Hepatocyte (in vitro differentiated cells): ENCODE results near the gene CCNB1. TPM values are rescaled to one million over a fixed set of nuclear protein-coding genes. Genes with fewer than 3 reads are reported as not detected.

ENCODE experiments used
- DNase-seq: peaks from one replicate; pipeline ENCODE4 v3.0.0-alpha.2; 2016; ENCODE audit warnings: low spot score
- H2AFZ ChIP-seq: fragments of 200-600 bp; sonication (generic); 2 replicates; pipeline ENCODE4 v1.6.0; 2016; ENCODE audit warnings: antibody characterized with exemption, mild to moderate bottlenecking
- H3K27ac ChIP-seq: fragments of 200-600 bp; sonication (generic); 2 replicates; pipeline ENCODE4 v1.5.1; 2016; ENCODE audit warnings: mild to moderate bottlenecking
- H3K27me3 ChIP-seq: fragments of 200-600 bp; sonication (generic); 2 replicates; pipeline ENCODE4 v1.6.1; 2016
- H3K36me3 ChIP-seq: fragments of 200-600 bp; sonication (generic); replicated peaks from 2 replicates; pipeline ENCODE4 v1.5.1; 2016; ENCODE audit warnings: low read depth; ENCODE audit not compliant: insufficient read depth
- H3K4me1 ChIP-seq: fragments of 200-600 bp; sonication (generic); 2 replicates; pipeline ENCODE4 v1.5.1; 2016; ENCODE audit warnings: mild to moderate bottlenecking, moderate library complexity; ENCODE audit not compliant: insufficient read depth
- H3K4me2 ChIP-seq: fragments of 200-600 bp; sonication (generic); 2 replicates; pipeline ENCODE4 v1.6.0; 2016
- H3K4me3 ChIP-seq: fragments of 200-600 bp; sonication (generic); 2 replicates; pipeline ENCODE4 v1.5.1; 2016; ENCODE audit warnings: mild to moderate bottlenecking
- H3K79me2 ChIP-seq: fragments of 200-600 bp; sonication (generic); 2 replicates; pipeline ENCODE4 v1.6.0; 2017; ENCODE audit warnings: mild to moderate bottlenecking
- H3K9me2 ChIP-seq: fragments of 200-600 bp; sonication (generic); replicated peaks from 2 replicates; pipeline ENCODE4 v1.6.0; 2017; ENCODE audit warnings: mild to moderate bottlenecking; ENCODE audit not compliant: insufficient read depth
- H3K9me3 ChIP-seq: fragments of 200-600 bp; sonication (generic); 2 replicates; pipeline ENCODE4 v1.5.1; 2016; ENCODE audit warnings: low read depth, mild to moderate bottlenecking
- H4K20me1 ChIP-seq: fragments of 200-600 bp; sonication (generic); 2 replicates; pipeline ENCODE4 v1.6.0; 2016; ENCODE audit warnings: mild to moderate bottlenecking; ENCODE audit not compliant: insufficient read depth, poor library complexity, severe bottlenecking
- CTCF ChIP-seq: fragments of 200-600 bp; sonication (generic); IDR thresholded peaks from 2 replicates; pipeline ENCODE4 v1.5.1; 2016; ENCODE audit warnings: antibody characterized with exemption, mild to moderate bottlenecking; ENCODE audit not compliant: poor library complexity
- EZH2 ChIP-seq: fragments of 200-600 bp; sonication (generic); IDR thresholded peaks from 2 replicates; pipeline ENCODE4 v1.6.1; 2016; ENCODE audit warnings: antibody characterized with exemption, mild to moderate bottlenecking, borderline replicate concordance
- EZH2phosphoT487 ChIP-seq: fragments of 200-600 bp; sonication (generic); IDR thresholded peaks from one replicate; pipeline ENCODE4 v1.6.1; 2018; ENCODE audit warnings: antibody characterized with exemption, mild to moderate bottlenecking, low read depth, moderate library complexity; ENCODE audit not compliant: unreplicated experiment, severe bottlenecking
- WGBS: methylation state at CpG from one replicate; pipeline ENCODE4 v1.1.6; 2016; ENCODE audit warnings: low lambda C conversion rate; ENCODE audit errors: missing lambda C conversion rate; 5-methylcytosine and 5-hydroxymethylcytosine counted together
- polyA plus RNA-seq: library from polyadenylated mRNA; unstranded; fragments of >200 nt; fragmentation: Nextera tagmentation; extraction: Ambion mirVana; gene quantifications from 2 replicates; pipeline ENCODE4 v1.2.1, GENCODE V29; 2016
- total RNA-seq: library from RNA; depleted of rRNA; stranded (reverse); fragments of >200 nt; gene quantifications from 2 replicates; pipeline ENCODE4 v1.2.3, GENCODE V29; 2014

Gene CCNB1
- total and polyA plus RNA-seq, 2 experiments from 2014 or later = 34.3 to 39.2 TPM

GRCh38 chr5:69148981-69149675 is 17.8 kb upstream of the CCNB1 start:
- DNase-seq = no peak
- 85% methylated on average over 2 of the region's 2 CpGs for WGBS
- no peak for TF ChIP-seq EZH2phosphoT487
- TF ChIP-seq EZH2 = no peak
- TF ChIP-seq CTCF = no peak
- Histone ChIP-seq H3K9me2 (no peaks in the 10 kb centered on the region), H3K4me2 (no peak overlapping the region), H3K79me2 (no peaks in the 10 kb centered on the region), H3K36me3 (no peaks in the 10 kb centered on the region), H3K27me3 (no peaks in the 10 kb centered on the region), H4K20me1 (no peaks in the 10 kb centered on the region), H2AFZ (no peak overlapping the region), H3K4me3 (no peak overlapping the region), H3K9me3 (no peaks in the 10 kb centered on the region), H3K27ac (no peak overlapping the region), H3K4me1 (no peaks in the 10 kb centered on the region)

GRCh38 chr5:69149676-69150010 is 17.3 kb upstream of the CCNB1 start:
- no peak overlapping the region for H3K4me3 ChIP-seq
- no peaks in the 10 kb centered on the region for H3K79me2 ChIP-seq
- no peak overlapping the region for H2AFZ ChIP-seq
- TF ChIP-seq CTCF (no peak), EZH2 (no peak), EZH2phosphoT487 (no peak)
- H3K27me3 ChIP-seq = no peaks in the 10 kb centered on the region
- WGBS = 88% methylated on average over 5 of the region's 5 CpGs
- no peaks in the 10 kb centered on the region for H4K20me1 ChIP-seq
- H3K9me3 ChIP-seq = no peaks in the 10 kb centered on the region
- no peak for DNase-seq
- no peaks in the 10 kb centered on the region for H3K36me3 ChIP-seq
- H3K27ac ChIP-seq = no peak overlapping the region
- no peaks in the 10 kb centered on the region for H3K9me2 ChIP-seq
- H3K4me1 ChIP-seq = no peaks in the 10 kb centered on the region
- no peak overlapping the region for H3K4me2 ChIP-seq

GRCh38 chr5:69152731-69153130 is 14.2 kb upstream of the CCNB1 start:
- no peak overlapping the region for H3K4me2 ChIP-seq
- no peaks in the 10 kb centered on the region for H3K9me3 ChIP-seq
- DNase-seq = no peak
- no peak overlapping the region for H3K4me3 ChIP-seq
- 91% methylated on average over 3 of the region's 3 CpGs for WGBS
- no peaks in the 10 kb centered on the region for H3K9me2 ChIP-seq
- no peaks in the 10 kb centered on the region for H3K36me3 ChIP-seq
- no peaks in the 10 kb centered on the region for H3K79me2 ChIP-seq
- TF ChIP-seq EZH2phosphoT487 = no peak
- TF ChIP-seq EZH2 = no peak
- TF ChIP-seq CTCF = no peak
- H3K27me3 ChIP-seq = no peaks in the 10 kb centered on the region
- no peak overlapping the region for H2AFZ ChIP-seq
- no peak overlapping the region for H3K27ac ChIP-seq
- no peaks in the 10 kb centered on the region for H4K20me1 ChIP-seq
- no peaks in the 10 kb centered on the region for H3K4me1 ChIP-seq

GRCh38 chr5:69156456-69156855 is 10.5 kb upstream of the CCNB1 start:
- H4K20me1 ChIP-seq = no peaks in the 10 kb centered on the region
- H3K27ac ChIP-seq = no peak overlapping the region
- H3K9me3 ChIP-seq = no peaks in the 10 kb centered on the region
- no peaks in the 10 kb centered on the region for H3K79me2 ChIP-seq
- no peak overlapping the region for H2AFZ ChIP-seq
- H3K4me1 ChIP-seq = no peaks in the 10 kb centered on the region
- TF ChIP-seq CTCF (no peak), EZH2 (no peak), EZH2phosphoT487 (no peak)
- DNase-seq = no peak
- no peaks in the 10 kb centered on the region for H3K36me3 ChIP-seq
- H3K4me2 ChIP-seq = no peak overlapping the region
- no peaks in the 10 kb centered on the region for H3K9me2 ChIP-seq
- 93% methylated on average over 11 of the region's 11 CpGs for WGBS
- no peaks in the 10 kb centered on the region for H3K27me3 ChIP-seq
- no peak overlapping the region for H3K4me3 ChIP-seq
